GM03348 (cell line): ENCODE measurements around the gene CXCL5.
"Not testable (repeated sequence)": the region's sequence is repeated elsewhere in the genome, so short reads cannot be mapped to it uniquely, and the experiment has no call there.

ENCODE experiments used
- DNase-seq: peaks from one replicate; pipeline ENCODE4 v3.0.0; 2012; ENCODE audit warnings: low spot score

The CXCL5 gene

DNA sequence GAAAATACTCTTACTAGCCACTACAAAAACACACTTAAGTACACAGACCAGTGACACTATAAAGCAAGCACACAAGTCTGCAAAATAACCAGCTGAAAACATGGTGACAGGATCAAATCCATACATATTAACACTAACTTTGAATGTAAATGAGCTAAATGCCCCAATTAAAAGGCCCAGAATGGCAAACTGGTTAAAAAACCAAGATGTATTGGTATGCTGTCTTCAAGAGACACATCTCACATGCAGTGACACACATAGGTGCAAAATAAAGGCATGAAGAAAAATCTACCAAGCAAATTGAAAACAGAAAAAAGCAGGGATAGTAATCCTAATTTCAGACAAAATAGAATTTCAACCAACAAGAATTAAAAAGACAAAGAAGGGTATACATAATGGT lies 27.5 kb downstream of the CXCL5 start:
- no peak for DNase-seq

DNA sequence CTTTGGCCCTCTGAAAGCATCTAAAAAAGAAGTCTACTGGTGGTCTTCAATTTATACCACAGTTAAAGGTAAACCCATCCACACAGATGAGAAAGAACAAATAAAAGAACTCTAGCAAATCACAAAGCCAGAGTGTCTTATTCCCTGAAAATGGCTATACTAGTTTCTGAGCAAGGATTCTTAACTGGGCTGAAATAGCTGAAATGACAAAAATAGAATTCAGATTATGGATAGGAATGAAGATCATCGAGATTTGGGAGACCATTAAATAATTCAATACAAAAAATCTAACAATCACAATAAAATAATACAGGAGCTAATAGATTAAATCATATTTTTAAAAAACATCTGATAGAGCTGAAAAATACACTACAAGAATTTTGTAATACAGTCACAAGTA lies 28.5 kb downstream of the CXCL5 start:
- DNase-seq = no peak

DNA sequence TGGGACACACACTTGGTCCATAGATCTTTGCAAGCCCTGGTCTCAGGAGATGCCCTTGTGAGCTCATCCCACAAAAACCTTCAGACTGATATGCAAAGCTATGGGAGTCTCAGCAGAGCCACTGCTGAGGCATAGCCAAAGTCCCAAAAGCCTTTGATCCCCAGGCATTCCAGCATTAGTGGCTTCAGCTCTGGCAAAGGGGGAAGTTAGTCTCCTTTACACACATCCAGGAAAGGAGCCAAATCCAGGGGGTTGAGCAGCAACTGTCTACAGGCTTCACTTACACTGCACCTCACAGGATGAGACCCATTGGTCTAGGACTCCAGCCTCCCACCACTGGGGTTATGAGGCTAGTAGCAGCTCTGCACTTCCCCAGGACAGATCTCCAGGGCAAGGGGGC lies 30.6 kb downstream of the CXCL5 start:
- no peak for DNase-seq

DNA sequence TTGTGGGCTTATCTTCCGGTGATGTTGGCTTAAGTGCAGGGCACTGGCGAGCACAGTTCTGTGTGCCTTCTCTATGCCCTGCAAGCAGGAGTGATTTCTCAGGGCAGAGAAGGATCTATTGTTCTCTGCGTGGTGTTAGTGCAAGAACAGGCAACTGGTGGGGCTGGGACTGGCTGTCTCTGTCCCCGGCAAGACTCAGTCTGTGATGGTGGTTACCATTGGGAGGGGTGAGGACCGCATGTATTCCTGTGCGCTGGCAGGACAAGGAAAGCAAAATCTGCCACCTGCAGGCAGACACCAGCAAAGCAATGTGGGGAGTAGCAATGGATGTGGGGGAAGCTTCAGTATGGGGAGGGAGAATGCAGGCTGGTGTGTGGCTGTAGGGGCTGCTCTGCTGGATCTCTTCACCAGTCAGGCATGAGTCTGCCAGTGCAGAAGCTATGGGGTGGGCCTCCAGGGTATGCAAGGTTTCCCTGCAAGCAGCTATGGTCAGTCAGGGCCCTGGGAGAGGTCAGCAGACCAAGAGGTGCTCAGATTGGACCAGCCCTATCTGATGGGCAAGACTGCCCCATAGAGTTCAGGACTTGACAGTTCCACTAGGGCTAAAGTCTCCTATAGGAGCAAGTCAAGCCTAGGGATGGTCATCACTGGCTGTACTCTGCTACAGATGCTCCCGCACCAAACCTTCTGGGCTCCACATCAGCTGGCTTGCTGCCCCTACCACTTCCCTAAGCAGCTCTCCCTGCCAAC lies 33.4 kb downstream of the CXCL5 start:
- no peak for DNase-seq

DNA sequence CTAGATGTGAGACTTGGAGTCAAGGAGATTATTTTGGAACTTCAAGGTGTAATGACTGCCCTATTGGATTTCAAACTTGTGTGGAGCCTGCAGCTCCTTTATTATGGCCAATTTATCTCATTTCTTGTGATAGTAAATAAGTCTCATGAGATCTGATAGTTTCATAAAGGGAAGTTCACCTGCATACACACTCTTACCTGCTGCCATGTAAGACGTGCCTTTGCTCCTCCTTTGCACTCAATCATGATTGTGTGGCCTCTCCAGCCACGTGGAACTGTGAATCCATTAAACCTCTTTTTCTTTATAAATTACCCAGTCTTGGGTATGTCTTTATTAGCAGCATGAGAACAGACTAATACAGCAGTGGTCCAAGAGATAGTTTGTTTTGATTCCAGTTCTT lies 35.8 kb downstream of the CXCL5 start:
- no peak for DNase-seq

DNA sequence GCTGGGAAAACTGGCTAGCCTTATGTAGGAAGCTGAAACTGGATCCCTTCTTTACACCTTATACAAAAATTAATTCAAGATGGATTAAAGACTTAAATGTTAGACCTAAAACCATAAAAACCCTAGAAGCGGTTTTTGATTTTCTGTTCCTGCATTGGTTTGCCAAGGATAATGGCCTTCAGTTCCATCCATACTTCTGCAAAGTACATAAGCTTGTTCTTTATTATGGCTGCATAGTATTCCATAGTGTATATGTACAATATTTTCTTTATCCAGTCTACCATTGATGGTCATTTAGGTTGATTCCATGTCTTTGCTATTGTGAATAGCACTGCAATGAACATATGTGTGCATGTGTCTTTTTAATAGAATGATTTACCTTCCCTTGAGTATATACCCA lies 39.4 kb downstream of the CXCL5 start:
- DNase-seq = not testable (repeated sequence)

DNA sequence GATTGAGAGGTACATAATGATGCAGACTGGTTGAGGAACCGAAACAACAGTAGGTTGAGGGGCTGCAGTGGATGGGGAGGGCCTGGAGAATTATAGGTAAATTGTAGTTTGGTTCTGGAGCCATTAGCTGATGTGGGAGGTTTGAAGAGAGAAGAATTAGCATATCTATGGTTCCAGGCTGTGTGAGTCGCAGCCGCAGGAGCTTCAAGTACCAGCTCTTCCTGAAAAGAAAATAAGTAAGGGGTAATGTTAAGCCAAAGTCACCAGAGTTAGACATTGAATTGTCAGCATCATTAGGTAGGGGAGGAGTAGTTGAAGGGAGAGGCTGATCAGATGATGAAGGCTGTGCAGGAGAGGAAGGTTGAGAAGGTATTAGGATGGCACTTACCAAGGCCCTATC lies 46.1 kb downstream of the CXCL5 start:
- no peak for DNase-seq

DNA sequence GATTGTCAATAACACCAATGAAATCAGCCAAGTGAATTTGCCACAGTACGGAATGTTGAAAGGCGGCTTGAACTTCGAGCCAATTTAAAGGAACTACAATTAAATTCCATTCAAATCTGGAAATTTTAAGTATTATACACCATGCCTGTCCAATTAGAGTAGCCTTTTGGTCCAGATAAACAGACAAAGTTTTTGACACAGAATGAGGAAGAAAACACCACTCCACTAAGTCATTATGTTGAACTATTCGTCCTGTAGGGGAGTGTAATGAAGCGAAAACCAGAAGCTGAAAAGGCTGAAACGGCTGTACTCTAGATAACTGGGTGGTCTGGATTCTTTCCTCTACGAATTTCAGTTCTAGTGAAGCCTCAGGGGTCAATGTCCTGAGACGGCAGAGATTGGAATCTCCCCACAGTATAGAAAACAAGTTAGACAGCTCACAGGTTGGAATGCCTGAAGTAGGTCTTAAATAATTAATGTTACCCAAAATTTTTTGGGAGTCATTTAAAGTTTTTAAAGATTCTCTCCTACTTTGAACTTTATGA lies 48.0 kb downstream of the CXCL5 start:
- DNase-seq = not testable (repeated sequence)

DNA sequence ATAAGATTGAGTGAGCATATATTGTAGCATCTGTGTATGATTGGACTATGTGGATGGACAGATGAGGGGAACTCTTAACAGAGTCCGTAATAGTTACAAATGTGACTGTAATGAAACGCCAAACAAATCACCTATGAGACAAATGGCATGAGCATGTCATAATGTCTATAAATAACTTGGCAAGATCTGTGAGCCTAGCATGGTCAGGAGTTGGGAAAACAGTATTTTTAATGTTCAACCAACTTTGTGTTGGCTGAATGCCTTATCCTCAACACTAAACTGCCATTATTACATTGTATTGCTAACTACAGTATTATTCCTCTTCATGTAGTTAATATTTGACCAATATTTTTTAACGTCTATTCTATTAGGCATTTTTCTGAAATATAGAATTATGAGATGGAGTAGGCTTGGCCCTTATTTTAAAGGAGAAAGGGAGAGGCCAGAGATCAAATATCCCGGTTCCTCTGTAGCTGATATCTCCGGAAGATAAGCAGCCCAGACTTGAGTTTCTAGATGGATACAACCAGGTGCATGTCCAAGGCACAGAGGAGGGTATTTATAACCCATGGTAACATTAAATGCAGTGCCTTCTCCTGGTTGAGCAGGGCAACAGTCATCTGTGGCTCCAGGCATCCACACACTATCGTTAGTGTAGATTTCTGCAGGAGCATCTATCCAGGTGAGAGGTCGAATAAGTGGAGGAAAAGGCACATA lies 49.3 kb downstream of the CXCL5 start:
- DNase-seq = no peak

DNA sequence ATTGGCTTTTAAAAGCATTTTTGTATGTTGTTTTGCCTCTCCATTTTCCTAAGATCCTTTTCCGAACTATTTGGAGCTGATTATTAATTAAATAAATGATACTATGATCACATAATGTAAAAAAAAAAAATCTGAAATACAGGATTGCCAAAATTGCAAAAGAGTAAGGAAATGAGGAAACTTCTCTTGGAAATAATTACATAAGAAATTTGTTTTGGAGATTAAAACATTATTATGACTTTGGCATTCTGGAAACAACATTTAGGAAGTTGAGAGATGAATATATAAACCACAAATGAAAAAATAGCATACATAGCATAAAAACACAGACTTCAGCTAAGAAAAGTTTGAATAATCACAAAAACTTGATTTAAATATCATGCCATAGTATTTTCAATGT lies 50.2 kb downstream of the CXCL5 start:
- DNase-seq = no peak

DNA sequence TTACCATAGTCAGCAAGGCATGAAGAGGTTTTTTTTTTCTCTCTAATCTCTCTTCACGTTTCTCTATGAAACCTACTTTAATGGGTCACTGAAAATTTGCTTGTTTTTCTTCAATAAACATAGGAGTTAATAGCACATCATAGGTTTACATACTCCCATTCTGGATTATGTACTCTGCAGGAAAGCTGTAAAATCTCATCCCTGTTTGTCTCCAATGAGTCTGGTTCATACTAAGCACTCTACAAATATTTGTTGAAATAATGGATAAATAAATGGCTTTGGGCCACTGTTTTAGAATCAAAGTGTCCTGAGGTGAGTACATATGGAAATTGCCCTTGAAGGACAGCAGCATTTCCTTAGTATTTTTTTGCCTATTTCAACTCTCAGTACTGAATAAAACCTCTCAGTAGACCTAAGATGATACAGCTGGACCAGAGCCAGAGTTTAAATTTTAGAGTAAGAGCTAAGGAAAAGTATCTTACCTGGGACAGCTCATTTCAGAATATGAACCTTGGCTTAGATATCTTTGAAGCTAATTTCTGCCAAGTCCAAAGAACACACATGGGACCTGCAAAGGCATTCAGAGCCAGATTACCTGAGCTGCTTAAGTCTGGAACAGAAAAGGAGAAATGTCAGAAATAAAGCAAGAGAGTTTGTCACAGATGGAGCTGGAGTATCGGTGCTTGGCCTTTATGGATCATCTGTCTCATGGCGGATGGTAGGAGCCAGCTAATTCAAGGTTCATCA lies 51.1 kb downstream of the CXCL5 start:
- no peak for DNase-seq

DNA sequence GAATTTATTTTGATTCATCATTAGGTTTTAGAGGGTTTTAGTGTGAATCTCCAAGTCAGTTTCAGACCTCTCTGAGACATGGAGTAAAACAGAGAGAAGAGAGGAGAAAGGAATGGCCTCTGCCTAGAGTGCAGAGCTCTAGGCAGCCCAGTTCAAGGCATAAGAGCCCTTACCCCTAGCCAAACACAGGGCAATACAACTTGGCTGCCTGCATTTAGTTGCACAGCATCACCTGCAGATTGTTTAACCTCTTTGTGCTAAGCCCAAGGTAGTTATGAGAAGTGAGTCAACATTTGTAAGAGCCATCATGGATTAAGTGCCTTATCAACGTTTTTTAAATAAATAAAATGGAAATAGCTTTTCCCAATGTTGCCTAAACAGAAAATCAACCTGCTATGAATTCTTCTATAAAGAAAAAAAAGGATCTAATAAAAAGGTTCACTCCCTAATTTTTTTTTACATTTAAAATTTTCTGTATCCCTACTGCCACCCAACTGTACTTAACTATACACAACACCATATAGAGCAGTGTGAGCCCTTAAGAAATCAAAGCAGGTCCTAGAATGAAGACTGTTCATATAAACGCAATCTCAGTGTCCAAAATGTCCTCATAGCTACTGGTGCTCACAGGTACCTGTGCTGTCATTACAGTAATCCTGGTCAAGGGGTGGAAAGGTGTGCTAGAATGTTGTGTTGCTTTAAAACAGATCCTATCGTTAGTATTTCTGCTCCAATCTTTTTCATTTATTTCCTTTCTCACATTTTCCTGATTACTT lies 52.6 kb downstream of the CXCL5 start:
- no peak for DNase-seq
